GM18861 (cell line): ENCODE measurements around the gene ATP6V0E2.

Source experiments
- ATAC-seq: cut with Tn5 transposase; IDR thresholded peaks from one replicate; pipeline ENCODE4 v1.9.1; 2021; ENCODE audit not compliant: unreplicated experiment

Gene ATP6V0E2

GRCh38 chr7:149861728-149862045 is 12.1 kb upstream of the ATP6V0E2 start:
- ATAC-seq, result no peak

- no peak for ATAC-seq
These were observed 11.6 kb upstream of the ATP6V0E2 start for GRCh38 chr7:149862156-149862555.

GRCh38 chr7:149863500-149863899 is 10.3 kb upstream of the ATP6V0E2 start:
- ATAC-seq, result no peak

- no peak for ATAC-seq
These were observed 9.7 kb upstream of the ATP6V0E2 start for GRCh38 chr7:149864023-149864422.

DNA sequence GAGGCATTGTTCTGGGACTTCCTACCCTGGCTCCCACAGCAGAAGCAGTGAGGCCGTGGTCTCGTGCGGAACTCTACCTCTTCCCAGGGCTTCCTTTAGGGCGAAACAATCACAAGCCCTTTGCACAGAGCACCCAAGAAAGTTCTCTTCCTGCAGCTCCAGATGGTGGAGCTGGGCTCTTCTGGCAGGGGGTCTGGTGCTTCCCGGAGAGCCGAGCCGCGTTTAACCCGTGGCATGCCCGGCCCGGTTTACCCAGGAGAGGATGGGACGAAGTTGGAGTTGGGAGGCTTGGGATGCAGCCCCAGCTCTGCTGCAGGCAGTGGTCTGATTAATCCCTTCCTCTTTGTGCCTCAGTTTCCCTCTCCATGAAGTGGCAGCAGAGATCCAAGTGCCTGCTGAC is 9.0 kb upstream of the ATP6V0E2 start:
- no peak for ATAC-seq

DNA sequence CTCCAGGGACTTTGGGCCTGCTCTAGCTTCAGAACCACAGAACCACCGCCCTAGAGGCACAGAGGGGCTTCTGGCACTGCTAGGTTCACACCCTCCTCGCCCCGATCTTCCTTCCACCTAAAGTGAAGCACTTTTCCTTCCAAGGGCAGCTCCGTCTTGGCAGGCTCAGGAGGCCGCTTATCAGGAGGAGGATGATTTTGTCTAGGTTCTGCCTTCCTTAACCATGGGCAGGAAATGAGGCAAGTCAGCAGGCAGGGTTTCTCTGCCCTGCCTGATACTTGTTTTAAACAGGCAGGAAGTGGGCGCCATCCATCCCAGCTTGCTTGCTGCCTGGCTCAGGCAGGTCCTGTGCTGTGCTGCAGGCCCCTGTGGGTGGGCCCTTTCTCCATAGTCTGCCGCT is 8.3 kb upstream of the ATP6V0E2 start:
- peak; percentile 60 for ATAC-seq

GRCh38 chr7:149866139-149866778 is 7.5 kb upstream of the ATP6V0E2 start:
- no peak for ATAC-seq

DNA sequence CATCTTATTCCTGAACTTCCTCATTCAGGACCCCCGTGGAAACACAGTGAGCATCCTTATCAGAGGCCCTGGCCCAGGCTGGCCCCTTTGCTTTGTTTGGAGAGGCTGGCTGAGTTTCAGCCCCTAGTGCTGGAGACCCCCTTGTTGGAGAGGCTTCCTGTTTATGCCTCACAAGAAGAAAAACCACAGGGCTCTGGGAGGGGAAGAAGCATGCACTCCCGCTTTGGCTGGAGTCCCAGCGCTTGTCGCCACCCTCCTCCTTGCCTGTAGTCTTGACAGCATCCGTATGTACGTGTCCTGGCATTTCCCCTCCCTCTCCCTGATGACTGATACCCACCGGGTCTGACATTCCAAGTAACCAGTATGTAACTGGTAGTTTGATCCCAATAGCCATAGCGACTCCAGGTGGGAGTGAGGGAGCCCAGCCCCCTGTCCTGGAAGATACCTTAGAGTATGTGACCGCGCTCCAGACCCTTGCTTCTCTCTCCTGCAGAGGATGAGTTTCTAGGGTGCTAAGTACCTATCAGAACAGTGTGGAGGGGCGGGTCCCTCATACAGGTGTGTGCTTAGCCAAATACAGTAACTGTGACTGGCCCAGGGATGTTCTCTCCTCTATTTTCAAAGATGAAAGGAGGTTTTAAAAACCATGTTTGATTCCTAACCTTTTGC is 6.9 kb upstream of the ATP6V0E2 start:
- no peak for ATAC-seq

DNA sequence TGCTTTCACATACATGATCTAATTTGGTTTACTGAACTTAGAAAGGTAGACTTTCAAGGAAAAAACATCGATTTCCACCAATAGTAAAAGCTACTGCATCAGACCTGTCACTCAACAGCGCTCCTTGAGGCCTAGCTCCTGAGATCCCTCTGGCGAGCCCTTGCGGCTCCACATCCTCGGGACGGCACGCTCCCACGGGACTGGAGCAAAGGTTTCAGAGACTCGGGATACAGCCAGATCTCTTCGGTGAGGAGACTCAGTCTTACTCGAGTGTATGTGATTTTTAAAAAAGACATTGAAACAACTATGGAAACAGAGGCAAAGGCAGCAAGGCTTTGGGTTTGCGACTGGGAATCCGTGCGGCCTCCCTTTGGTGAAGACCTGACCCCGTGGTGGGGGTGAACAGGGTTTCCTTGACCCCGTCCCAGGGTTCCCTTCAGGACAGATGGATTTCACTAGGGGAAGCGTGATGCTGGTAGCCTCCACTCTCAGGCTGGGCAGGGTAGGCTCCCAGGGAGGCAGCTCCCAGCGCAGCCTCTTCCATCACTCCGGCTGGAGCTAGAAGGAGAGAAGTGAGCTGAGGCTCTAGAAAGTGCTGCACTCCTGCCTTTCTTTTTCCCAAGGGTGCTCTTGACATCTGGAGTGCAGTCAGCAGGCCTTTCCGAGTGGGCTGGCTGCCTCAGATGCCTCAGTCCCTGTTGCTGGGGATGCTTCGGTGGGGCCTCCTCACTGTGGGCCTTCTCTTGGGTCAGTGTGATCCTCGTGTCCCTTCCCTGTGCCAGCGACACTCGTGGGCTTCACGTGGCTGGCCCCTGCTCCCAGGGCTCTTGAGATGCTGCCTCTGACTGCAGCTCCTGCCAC is 5.8 kb upstream of the ATP6V0E2 start:
- no peak for ATAC-seq

- ATAC-seq, result no peak
These were observed 5.0 kb upstream of the ATP6V0E2 start for GRCh38 chr7:149868623-149869290.

GRCh38 chr7:149869291-149869650 is 4.5 kb upstream of the ATP6V0E2 start:
- no peak for ATAC-seq

DNA sequence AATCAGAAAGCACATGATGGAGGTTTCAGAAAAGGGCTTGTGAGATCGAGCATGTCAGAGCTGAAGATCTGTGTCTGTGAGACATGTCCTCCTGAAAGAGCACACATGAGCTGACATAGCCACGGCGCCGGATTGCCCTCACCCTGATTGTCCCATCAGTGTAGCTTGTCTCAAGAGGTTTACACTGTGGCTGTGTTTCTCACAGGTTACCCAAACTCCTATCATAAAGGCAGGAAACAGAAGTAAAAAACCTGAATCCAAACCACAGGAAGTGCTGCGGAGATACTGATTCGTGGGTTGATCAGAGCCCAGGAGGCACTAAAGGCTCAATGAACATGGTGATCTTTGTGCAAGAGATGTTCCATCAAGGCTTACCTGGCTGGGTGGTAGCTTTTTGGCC is 3.9 kb upstream of the ATP6V0E2 start:
- ATAC-seq, result no peak

DNA sequence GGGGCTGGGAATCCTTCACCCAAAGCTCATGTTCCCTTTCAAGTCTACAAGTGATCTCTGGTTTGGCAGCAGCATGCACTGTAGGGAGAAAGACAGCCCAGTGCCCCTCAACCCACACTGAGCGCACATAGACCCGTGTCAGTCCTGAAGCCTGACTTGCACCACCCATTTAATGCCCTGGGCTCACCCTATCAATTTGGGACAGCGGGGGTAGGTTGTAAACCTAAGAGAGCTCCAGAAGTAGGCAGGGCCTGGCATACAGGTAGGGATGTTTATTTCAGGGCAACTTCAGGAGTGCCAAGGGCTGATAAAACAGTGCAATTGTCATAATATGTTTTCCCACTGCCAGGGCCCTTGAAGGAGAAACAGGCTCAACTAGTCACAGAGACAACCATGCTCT is 3.5 kb upstream of the ATP6V0E2 start:
- ATAC-seq, result no peak

- no peak for ATAC-seq
These were observed 2.9 kb upstream of the ATP6V0E2 start for GRCh38 chr7:149870701-149871483.

- no peak for ATAC-seq
These were observed 2.2 kb upstream of the ATP6V0E2 start for GRCh38 chr7:149871576-149871975.

DNA sequence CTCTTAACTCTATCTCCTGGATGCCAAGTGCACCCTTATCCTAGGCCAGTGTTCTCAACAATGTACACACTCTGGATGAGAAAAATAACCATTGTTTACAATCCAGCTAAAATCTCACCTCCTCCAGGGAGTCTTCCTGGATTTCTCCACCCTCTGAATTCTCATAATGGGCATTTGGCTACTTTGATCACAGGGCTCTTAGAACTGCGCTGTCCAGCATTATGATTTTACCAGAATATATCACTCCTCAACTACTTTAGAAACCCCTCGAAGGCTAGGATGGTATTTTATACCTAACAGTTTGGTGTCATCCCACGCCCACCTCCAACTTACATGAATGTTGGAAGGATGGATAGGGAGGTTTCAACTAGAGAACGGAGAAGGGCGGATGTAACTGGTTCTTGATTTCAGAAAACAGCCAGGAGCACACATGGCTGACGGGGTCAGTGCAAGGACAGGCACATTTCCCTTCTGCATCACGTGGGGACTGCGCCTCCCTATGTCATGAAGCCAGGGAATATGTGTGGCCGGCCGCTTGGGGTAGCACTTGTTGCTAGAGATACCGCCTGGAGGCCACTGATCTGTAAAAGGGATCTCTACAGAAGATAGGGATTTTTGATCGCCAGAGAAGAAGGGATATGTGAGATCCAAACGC is 1.2 kb upstream of the ATP6V0E2 start:
- ATAC-seq, result no peak

- peak; percentile 24 for ATAC-seq
These were observed 338 bp downstream of the ATP6V0E2 start for GRCh38 chr7:149873970-149874643.

- ATAC-seq, result no peak
These were observed 867 bp downstream of the ATP6V0E2 start for GRCh38 chr7:149874644-149875028.

DNA sequence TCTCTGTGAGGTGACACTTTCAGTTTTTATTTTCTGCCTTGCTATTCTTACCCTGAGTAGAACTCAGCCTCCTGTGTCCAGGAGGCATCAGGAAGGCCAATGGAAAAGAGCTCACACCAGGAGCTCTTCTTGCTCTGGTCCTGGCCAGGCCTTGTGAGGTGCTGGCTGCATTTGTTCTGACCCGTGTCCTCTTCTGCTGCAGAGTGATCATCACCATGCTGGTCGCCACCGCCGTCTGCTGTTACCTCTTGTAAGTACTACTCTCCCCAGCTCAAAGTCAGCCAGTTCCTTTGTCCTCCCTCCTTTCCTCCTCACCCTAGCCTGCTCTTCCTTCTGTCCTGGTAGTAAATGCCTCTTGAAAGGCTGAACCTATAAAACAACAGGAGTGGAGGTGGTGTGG is 1.6 kb downstream of the ATP6V0E2 start:
- no peak for ATAC-seq
